Measurements from ENCODE around the gene GDF11.

GDF11 gene

DNA sequence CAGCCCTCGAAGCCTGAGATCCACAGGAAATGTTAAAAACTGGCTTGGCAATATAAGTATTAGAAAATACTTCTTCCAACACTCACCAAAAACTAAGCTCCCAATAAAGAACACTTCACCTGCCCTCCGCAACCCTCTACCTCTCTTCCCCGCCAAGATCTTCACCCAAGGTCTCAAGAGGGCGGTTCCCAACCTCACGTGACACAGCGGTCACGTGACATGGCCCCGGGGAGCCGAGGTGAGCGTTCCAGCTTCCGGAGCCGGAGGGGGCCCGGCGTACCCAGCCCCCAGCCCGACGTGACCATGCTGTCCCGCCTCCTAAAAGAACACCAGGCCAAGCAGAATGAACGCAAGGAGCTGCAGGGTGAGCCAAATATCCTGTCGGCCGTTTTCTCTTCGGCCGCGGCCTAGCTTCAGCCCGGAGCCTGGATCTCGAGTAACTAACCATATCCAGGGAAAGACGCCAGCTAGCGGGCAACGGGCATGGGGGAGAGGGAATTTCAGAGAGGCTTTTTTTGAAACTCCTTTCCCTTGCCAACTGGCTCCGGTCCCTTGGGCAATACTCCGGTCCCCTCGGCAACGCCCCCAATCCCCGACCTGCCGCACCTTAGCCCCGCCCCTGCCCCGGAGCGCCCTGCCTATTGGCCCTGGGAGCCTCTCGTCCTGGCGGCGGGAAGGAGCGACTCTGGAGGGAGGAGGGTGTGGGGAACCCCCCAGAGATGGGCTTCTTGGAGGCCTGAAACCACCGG is 26.9 kb upstream of the GDF11 start, which contains the start of gene BLOC1S1:
BLOC1S1 (plus strand) TSS at position 214 of the 749 bp plus-strand sequence; CDS start at position 220, 6 bp downstream.
- no peaks in the 10 kb centered on the region for H3K9me3 Mint-ChIP-seq (ENCODE audit: low read depth)
- peak within 1 kb of the TSS; percentile 89 for H3K4me3 Mint-ChIP-seq
- no peaks in the 10 kb centered on the region for H3K36me3 Mint-ChIP-seq
- H3K27me3 Mint-ChIP-seq: no peaks in the 10 kb centered on the region
- H3K4me1 Mint-ChIP-seq (ENCODE audit: low read depth): peaks cover 31% of the 10 kb centered on the region
- peak within 1 kb of the TSS; percentile 84 for H3K27ac Mint-ChIP-seq

DNA sequence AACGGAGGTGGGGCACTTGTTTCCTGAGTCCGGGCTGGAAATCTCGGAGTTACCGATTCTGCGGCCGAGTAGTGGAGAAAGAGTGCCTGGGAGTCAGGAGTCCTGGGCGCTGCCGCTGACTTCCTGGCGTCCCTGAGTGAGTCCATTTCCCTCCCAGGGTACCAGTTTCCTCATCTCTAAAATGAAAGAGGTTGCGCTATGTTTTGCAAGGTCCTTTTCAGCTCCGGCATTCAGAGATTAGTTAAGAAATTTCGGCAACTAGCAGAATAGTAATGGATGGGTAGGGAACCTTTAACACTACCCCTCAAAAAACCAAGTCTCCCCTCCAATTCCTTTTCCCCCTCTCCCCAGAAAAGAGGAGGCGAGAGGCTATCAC is 26.4 kb upstream of the GDF11 start:
- Mint-ChIP-seq H3K4me1 (ENCODE audit: low read depth) (peaks cover 31% of the 10 kb centered on the region), H3K4me3 (peak overlapping the region; percentile 89), H3K27me3 (no peaks in the 10 kb centered on the region), H3K36me3 (no peaks in the 10 kb centered on the region), H3K27ac (peak overlapping the region; percentile 84), H3K9me3 (ENCODE audit: low read depth) (no peaks in the 10 kb centered on the region)

DNA sequence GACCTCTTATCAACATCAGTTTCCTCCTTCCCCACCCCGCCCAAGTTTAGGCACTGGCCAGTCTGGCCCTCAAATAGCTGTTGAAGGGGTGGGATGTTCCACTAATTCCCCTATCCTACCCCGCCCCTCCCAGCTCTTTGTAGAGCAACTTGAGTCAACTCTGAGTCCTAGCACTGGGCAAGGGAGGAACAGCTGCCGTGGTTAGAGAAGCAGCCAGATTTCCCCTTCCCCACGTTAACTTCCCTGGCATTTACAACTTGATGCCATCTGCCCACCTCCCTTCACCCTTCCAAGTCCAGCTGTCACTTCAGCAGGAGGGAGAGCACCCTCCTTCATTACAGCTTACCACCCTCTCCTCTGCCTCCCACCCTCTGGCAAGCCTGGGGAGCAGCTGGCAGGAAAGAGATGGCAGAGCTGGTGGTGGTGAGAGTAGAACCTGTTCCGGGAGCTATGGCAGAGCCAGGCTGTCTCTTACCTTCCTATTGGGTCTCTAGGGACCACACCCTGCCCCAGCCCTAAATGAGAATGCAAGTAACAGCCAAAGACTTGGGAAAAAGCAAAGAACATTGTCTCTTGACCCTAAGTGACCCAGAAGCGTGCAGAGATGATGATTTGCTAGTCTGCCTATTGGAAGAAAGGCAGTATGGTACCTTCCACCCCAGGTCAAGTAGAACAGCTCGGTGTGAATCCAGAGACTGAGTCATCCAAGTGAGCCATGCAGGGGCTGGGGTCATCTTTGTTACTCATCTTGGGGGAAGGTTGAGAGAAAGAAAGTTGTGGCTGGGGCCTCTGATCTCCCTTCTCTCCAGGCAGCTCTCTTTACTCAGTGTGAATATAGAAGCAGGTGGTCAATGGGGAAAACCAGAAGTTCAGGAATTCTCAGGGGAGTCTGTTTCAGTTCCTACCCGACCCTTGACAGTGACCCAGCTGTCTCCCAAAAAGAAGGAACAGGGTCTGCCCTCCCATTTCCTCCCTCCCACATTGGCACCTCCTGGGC is 25.6 kb upstream of the GDF11 start:
- no peaks in the 10 kb centered on the region for H3K27me3 Mint-ChIP-seq
- peak overlapping the region; percentile 89 for H3K4me3 Mint-ChIP-seq
- no peaks in the 10 kb centered on the region for H3K9me3 Mint-ChIP-seq (ENCODE audit: low read depth)
- H3K27ac Mint-ChIP-seq: peak overlapping the region; percentile 84
- H3K36me3 Mint-ChIP-seq: no peaks in the 10 kb centered on the region
- H3K4me1 Mint-ChIP-seq (ENCODE audit: low read depth): peaks cover 31% of the 10 kb centered on the region

DNA sequence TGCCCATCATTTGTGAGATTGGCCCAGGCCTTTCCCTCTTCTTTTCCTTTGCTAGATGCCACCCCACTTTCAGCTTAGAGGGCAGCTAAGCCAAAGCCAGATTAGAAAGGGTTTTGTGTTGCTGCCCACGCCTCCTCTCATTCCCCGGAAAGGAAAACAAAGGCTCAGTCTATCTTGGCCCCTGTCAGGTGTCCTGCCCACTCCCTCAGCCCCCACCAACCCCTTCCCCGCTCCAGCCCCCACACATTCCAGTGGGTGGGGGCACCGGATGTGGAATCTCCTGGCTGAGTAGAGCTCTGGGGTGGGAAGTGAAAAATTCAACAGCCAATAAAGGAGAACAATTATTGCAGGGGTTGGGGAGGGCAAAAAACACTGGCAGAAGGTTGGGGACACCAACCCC is 24.9 kb upstream of the GDF11 start:
- H3K4me3 Mint-ChIP-seq: peak overlapping the region; percentile 89
- no peak overlapping the region for H3K27ac Mint-ChIP-seq
- H3K36me3 Mint-ChIP-seq: no peaks in the 10 kb centered on the region
- H3K4me1 Mint-ChIP-seq (ENCODE audit: low read depth): peaks cover 31% of the 10 kb centered on the region
- no peaks in the 10 kb centered on the region for H3K27me3 Mint-ChIP-seq
- H3K9me3 Mint-ChIP-seq (ENCODE audit: low read depth): no peaks in the 10 kb centered on the region

DNA sequence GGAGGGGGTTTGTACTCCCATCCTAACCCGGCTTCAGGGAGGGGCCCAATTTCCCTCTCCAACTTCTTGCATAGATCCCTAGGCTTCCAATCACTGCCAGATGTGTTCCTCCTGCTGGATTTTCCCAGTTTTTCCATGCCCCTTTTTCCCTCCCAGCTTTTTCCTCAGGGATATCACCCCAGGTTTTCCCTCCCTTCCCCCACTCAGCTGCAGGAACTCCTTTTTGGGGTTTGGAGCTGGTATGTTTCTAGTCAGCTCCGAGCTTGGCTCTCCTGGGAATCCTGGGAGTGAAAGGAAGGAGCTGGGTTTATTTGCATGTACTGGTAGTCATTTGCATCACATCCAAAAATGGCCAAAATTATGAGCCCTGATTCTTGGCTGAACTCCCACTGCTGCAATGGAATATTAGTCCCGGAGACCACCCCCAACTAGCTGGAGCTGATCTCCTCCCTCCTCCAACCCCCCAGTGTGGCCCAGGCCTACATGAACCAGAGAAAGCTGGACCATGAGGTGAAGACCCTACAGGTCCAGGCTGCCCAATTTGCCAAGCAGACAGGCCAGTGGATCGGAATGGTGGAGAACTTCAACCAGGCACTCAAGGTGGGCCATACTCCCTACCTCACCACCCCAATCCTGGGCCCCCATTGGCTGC is 24.2 kb upstream of the GDF11 start:
- no peak overlapping the region for H3K27ac Mint-ChIP-seq
- no peak overlapping the region for H3K4me3 Mint-ChIP-seq
- H3K36me3 Mint-ChIP-seq: no peaks in the 10 kb centered on the region
- no peaks in the 10 kb centered on the region for H3K9me3 Mint-ChIP-seq (ENCODE audit: low read depth)
- no peaks in the 10 kb centered on the region for H3K27me3 Mint-ChIP-seq
- peaks cover 31% of the 10 kb centered on the region for H3K4me1 Mint-ChIP-seq (ENCODE audit: low read depth)

DNA sequence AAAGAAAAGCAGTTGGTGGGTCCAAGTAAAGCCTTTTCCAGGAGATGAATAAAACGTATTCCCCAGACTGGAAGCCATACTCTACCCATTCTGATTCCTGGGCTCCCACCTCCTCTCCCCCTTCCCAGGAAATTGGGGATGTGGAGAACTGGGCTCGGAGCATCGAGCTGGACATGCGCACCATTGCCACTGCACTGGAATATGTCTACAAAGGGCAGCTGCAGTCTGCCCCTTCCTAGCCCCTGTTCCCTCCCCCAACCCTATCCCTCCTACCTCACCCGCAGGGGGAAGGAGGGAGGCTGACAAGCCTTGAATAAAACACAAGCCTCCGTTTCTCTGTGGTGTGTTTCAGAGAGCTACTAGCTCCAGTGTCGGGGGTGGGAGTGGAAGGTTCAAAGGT is 23.6 kb upstream of the GDF11 start:
- H3K4me1 Mint-ChIP-seq (ENCODE audit: low read depth): peaks cover 31% of the 10 kb centered on the region
- H3K36me3 Mint-ChIP-seq: no peaks in the 10 kb centered on the region
- H3K4me3 Mint-ChIP-seq: no peak overlapping the region
- no peaks in the 10 kb centered on the region for H3K27me3 Mint-ChIP-seq
- H3K9me3 Mint-ChIP-seq (ENCODE audit: low read depth): no peaks in the 10 kb centered on the region
- no peak overlapping the region for H3K27ac Mint-ChIP-seq

DNA sequence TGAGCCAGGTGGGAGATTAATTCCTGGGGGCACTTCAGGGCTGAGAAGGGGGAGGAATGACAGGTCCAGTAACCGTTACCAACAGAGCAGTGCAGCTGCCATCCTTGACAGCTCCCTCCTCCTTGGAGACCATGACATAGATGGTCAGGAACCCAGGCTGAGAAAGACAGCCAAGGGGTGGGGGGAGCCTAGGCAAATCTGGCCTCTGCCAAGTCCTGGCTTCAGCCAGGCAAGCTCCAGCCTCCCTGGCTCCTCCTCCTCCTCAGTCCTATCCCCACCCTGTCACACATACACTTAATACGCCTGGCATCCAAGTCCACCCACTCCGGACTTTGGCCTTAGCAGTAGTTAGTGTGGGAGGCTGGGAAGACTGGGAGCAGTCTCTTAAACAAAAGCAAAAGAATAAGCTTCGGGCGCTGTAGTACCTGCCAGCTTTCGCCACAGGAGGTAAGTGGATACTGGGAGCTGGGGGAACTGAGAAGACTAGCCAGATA is 22.8 kb upstream of the GDF11 start, which contains the start of gene RDH5:
RDH5 (plus strand) TSS at position 323 of the 494 bp plus-strand sequence. CDS start 792 bp downstream, outside the sequence.
- H3K4me1 Mint-ChIP-seq (ENCODE audit: low read depth): peaks cover 35% of the 10 kb centered on the region
- H3K9me3 Mint-ChIP-seq (ENCODE audit: low read depth): no peaks in the 10 kb centered on the region
- H3K27me3 Mint-ChIP-seq: no peaks in the 10 kb centered on the region
- H3K36me3 Mint-ChIP-seq: no peaks in the 10 kb centered on the region
- no peak within 1 kb of the TSS for H3K27ac Mint-ChIP-seq
- H3K4me3 Mint-ChIP-seq: no peak within 1 kb of the TSS

DNA sequence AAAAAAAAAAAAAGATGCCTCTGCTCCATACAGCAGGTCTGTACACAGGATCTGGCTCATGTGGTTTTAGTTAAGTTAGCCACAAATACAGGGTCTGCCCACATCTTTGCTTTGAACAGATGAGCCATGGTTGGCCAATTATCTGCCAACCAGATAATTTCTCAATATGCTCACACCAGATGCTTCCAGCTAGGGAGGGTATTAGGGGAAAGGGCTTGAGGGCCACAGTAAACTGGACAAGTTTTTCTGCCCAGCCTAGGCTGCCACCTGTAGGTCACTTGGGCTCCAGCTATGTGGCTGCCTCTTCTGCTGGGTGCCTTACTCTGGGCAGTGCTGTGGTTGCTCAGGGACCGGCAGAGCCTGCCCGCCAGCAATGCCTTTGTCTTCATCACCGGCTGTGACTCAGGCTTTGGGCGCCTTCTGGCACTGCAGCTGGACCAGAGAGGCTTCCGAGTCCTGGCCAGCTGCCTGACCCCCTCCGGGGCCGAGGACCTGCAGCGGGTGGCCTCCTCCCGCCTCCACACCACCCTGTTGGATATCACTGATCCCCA is 22.0 kb upstream of the GDF11 start:
- Mint-ChIP-seq H3K4me1 (ENCODE audit: low read depth) (peaks cover 33% of the 10 kb centered on the region), H3K36me3 (no peaks in the 10 kb centered on the region), H3K4me3 (no peak overlapping the region), H3K9me3 (ENCODE audit: low read depth) (no peaks in the 10 kb centered on the region), H3K27ac (no peak overlapping the region), H3K27me3 (no peaks in the 10 kb centered on the region)

DNA sequence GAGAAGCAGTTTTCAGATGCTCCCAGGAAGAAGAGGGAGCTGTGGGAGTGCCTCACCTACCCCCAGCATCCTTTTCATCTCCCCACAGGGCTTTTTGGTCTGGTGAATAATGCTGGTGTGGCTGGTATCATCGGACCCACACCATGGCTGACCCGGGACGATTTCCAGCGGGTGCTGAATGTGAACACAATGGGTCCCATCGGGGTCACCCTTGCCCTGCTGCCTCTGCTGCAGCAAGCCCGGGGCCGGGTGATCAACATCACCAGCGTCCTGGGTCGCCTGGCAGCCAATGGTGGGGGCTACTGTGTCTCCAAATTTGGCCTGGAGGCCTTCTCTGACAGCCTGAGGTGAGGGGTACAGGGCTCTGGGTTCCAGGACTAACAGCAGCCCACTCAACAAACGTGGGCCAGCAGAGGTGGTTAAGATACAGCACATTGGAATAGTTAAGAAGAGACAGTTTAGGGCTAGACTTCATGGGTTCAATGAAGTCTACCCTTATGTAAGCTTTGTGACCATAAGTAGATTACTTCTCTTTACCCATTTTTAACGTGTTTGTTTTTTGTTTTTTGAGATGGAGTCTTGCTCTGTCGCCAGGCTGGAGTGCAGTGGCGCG is 21.2 kb upstream of the GDF11 start:
- no peak overlapping the region for H3K4me3 Mint-ChIP-seq
- H3K27me3 Mint-ChIP-seq: no peaks in the 10 kb centered on the region
- H3K36me3 Mint-ChIP-seq: no peaks in the 10 kb centered on the region
- no peaks in the 10 kb centered on the region for H3K9me3 Mint-ChIP-seq (ENCODE audit: low read depth)
- H3K4me1 Mint-ChIP-seq (ENCODE audit: low read depth): peaks cover 35% of the 10 kb centered on the region
- H3K27ac Mint-ChIP-seq: no peak overlapping the region

DNA sequence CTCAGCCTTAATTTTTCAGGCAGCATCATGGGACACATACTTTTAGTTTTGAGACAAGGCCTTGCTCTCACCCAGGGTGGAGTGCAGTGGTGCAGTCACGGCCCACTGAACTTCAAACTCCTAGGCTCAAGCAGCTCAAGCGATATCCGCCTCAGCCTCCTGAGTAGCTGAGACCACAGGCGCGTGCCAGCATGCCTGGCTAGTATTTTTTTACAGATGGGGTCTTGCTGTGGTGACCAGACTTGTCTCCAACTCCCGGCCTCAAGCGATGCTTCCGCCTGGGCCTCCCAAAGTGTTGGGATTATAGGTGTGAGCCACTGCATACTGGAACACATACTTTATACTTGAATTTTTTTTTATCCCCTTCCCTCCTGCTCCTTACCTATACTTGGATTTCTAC is 20.0 kb upstream of the GDF11 start:
- H3K4me3 Mint-ChIP-seq: no peak overlapping the region
- H3K27me3 Mint-ChIP-seq: no peaks in the 10 kb centered on the region
- H3K9me3 Mint-ChIP-seq (ENCODE audit: low read depth): no peaks in the 10 kb centered on the region
- no peak overlapping the region for H3K27ac Mint-ChIP-seq
- H3K4me1 Mint-ChIP-seq (ENCODE audit: low read depth): peaks cover 33% of the 10 kb centered on the region
- H3K36me3 Mint-ChIP-seq: no peaks in the 10 kb centered on the region

DNA sequence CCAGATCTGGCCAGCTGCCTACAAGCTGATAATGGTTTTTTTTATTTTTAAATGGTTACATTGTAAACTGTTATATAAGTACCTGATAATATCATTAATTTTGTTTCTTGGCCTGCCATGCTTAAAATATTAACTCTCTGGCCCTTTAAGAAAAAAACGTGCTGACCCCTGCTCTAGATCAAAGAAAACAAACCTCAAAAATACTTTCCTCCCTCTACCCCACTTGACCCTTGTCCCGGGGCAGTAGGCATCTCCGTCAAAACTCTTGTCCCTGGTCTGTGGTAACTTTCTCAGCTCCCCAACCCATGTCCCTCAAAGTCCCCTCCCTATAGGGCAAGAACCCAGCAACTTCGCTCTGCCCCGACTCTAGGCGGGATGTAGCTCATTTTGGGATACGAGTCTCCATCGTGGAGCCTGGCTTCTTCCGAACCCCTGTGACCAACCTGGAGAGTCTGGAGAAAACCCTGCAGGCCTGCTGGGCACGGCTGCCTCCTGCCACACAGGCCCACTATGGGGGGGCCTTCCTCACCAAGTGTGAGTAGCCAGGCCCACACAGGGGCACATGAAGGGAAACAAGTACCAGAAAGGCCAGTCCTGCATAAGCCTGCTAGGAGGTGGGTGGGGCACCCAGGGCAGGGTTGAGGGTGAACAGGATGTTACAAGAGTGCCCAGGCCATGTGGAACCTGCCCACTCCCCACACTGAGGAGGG is 19.3 kb upstream of the GDF11 start:
- Mint-ChIP-seq H3K27me3 (no peaks in the 10 kb centered on the region), H3K4me3 (no peak overlapping the region), H3K4me1 (ENCODE audit: low read depth) (peaks cover 28% of the 10 kb centered on the region), H3K9me3 (ENCODE audit: low read depth) (no peaks in the 10 kb centered on the region), H3K36me3 (no peaks in the 10 kb centered on the region), H3K27ac (no peak overlapping the region)

DNA sequence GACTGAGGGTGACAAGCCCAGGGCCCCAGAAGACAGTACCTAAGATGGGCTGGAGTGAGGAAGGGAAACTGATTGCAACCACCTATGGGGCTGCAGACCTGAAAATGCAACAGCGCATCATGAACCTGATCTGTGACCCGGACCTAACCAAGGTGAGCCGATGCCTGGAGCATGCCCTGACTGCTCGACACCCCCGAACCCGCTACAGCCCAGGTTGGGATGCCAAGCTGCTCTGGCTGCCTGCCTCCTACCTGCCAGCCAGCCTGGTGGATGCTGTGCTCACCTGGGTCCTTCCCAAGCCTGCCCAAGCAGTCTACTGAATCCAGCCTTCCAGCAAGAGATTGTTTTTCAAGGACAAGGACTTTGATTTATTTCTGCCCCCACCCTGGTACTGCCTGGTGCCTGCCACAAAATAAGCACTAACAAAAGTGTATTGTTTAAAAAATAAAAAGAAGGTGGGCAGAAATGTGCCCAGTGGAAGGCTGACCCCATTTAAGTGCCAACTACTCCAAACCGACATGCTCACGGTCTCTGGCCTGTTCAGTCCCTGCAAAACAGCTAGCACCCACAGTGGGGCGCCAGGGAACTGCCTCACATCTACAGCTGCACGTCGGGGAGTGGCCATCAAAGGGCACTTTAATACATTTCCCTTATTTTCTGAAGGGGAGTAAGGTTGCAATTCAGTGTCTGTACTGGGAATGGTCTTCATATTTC is 18.5 kb upstream of the GDF11 start:
- no peaks in the 10 kb centered on the region for H3K9me3 Mint-ChIP-seq (ENCODE audit: low read depth)
- H3K36me3 Mint-ChIP-seq: no peaks in the 10 kb centered on the region
- H3K27ac Mint-ChIP-seq: peak overlapping the region; percentile 1
- peaks cover 28% of the 10 kb centered on the region for H3K4me1 Mint-ChIP-seq (ENCODE audit: low read depth)
- H3K4me3 Mint-ChIP-seq: no peak overlapping the region
- no peaks in the 10 kb centered on the region for H3K27me3 Mint-ChIP-seq

DNA sequence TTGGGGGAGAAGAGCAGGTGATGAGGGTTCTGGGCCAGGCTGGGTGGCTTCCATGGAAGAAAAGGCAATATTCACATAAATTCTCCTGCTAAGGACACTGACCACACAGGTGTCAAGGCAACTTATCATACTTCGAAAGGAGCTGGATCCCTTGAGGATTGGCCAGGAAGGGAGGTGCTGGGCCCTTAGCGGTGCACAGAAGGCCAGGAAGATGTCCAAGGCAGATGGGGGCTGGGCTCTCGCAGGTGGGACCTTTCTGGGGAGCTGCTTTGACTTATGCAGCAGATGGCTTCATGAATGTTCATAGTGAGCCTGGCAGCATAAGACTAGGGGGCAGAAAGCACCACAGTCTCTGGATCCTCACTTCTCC is 18.0 kb upstream of the GDF11 start:
- H3K9me3 Mint-ChIP-seq (ENCODE audit: low read depth): no peaks in the 10 kb centered on the region
- H3K27me3 Mint-ChIP-seq: no peaks in the 10 kb centered on the region
- no peak overlapping the region for H3K4me3 Mint-ChIP-seq
- no peaks in the 10 kb centered on the region for H3K36me3 Mint-ChIP-seq
- H3K27ac Mint-ChIP-seq: peak overlapping the region; percentile 1
- H3K4me1 Mint-ChIP-seq (ENCODE audit: low read depth): peaks cover 32% of the 10 kb centered on the region

Measured in activated naive CD8-positive, alpha-beta T cell (primary cell).